Nephron (organoid): ENCODE data around the gene PACSIN2.
"Not testable (repeated sequence)": the region's sequence is repeated elsewhere in the genome, so short reads cannot be mapped to it uniquely, and the experiment has no call there.

ENCODE experiments used
- H3K27ac Mint-ChIP-seq, 3 experiments: 2 replicates each; pipeline ENCODE4 v1.8.0; 2020; ENCODE audit warnings: mixed read lengths in 3 of 3, mild to moderate bottlenecking in 2 of 3, moderate library complexity in 1 of 3
- H3K27me3 Mint-ChIP-seq: 2 replicates; pipeline ENCODE4 v1.8.0; 2021; ENCODE audit warnings: low read depth, mild to moderate bottlenecking, moderate library complexity, mixed read lengths
- H3K36me3 Mint-ChIP-seq: 2 replicates; pipeline ENCODE4 v1.8.0; 2020; ENCODE audit warnings: low read depth, mixed read lengths
- H3K4me1 Mint-ChIP-seq: 2 replicates; pipeline ENCODE4 v1.8.0; 2020; ENCODE audit warnings: mixed read lengths
- H3K4me3 Mint-ChIP-seq, 3 experiments: 2 replicates each; pipeline ENCODE4 v1.8.0; 2020; ENCODE audit warnings: mild to moderate bottlenecking in 3 of 3, mixed read lengths in 3 of 3, moderate library complexity in 2 of 3
- H3K9me3 Mint-ChIP-seq: 2 replicates; pipeline ENCODE4 v1.8.0; 2020; ENCODE audit warnings: mixed read lengths
- TF ChIP-seq, protein P1 (sequence below), 3 experiments: fragments of 200-600 bp; sonication (generic); IDR thresholded peaks; one replicate each; pipeline ENCODE4 v1.5.0; 2021; ENCODE audit warnings: antibody characterized with exemption in 3 of 3; ENCODE audit not compliant: unreplicated experiment in 3 of 3

PACSIN2 gene

GRCh38 chr22:42976217-42976933 lies 38.6 kb downstream of the PACSIN2 start:
- peaks cover 42% of the 10 kb centered on the region for H3K4me1 Mint-ChIP-seq
- H3K4me3 Mint-ChIP-seq = no peak overlapping the region
- H3K9me3 Mint-ChIP-seq = peaks cover 3% of the 10 kb centered on the region
- TF ChIP-seq, protein P1, sequence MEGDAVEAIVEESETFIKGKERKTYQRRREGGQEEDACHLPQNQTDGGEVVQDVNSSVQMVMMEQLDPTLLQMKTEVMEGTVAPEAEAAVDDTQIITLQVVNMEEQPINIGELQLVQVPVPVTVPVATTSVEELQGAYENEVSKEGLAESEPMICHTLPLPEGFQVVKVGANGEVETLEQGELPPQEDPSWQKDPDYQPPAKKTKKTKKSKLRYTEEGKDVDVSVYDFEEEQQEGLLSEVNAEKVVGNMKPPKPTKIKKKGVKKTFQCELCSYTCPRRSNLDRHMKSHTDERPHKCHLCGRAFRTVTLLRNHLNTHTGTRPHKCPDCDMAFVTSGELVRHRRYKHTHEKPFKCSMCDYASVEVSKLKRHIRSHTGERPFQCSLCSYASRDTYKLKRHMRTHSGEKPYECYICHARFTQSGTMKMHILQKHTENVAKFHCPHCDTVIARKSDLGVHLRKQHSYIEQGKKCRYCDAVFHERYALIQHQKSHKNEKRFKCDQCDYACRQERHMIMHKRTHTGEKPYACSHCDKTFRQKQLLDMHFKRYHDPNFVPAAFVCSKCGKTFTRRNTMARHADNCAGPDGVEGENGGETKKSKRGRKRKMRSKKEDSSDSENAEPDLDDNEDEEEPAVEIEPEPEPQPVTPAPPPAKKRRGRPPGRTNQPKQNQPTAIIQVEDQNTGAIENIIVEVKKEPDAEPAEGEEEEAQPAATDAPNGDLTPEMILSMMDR (IDR thresholded peaks at IDR 0.05; ENCODE audit: unreplicated experiment in 3 of 3) = no peak
- H3K27me3 Mint-ChIP-seq = no peaks in the 10 kb centered on the region
- peaks cover 10% of the 10 kb centered on the region for H3K36me3 Mint-ChIP-seq
- no peak overlapping the region for H3K27ac Mint-ChIP-seq

GRCh38 chr22:42974223-42974622 lies 40.7 kb downstream of the PACSIN2 start:
- TF ChIP-seq, protein P1 (IDR thresholded peaks at IDR 0.05; ENCODE audit: unreplicated experiment in 3 of 3) = no peak
- H3K27me3 Mint-ChIP-seq = no peaks in the 10 kb centered on the region
- no peak overlapping the region for H3K27ac Mint-ChIP-seq
- no peak overlapping the region for H3K4me3 Mint-ChIP-seq
- H3K36me3 Mint-ChIP-seq = peaks cover 29% of the 10 kb centered on the region
- H3K4me1 Mint-ChIP-seq = peaks cover 36% of the 10 kb centered on the region
- peaks cover 3% of the 10 kb centered on the region for H3K9me3 Mint-ChIP-seq

GRCh38 chr22:42973536-42973881 lies 41.4 kb downstream of the PACSIN2 start:
- H3K9me3 Mint-ChIP-seq = peaks cover 3% of the 10 kb centered on the region
- no peak overlapping the region for H3K27ac Mint-ChIP-seq
- H3K4me3 Mint-ChIP-seq = no peak overlapping the region
- H3K27me3 Mint-ChIP-seq = no peaks in the 10 kb centered on the region
- TF ChIP-seq, protein P1 (IDR thresholded peaks at IDR 0.05; ENCODE audit: unreplicated experiment in 3 of 3) = no peak
- peaks cover 35% of the 10 kb centered on the region for H3K36me3 Mint-ChIP-seq
- H3K4me1 Mint-ChIP-seq = peaks cover 30% of the 10 kb centered on the region

GRCh38 chr22:42972649-42973535 lies 42.1 kb downstream of the PACSIN2 start:
- no peak overlapping the region for H3K4me3 Mint-ChIP-seq
- H3K36me3 Mint-ChIP-seq = peaks cover 41% of the 10 kb centered on the region
- H3K27ac Mint-ChIP-seq = no peak overlapping the region
- H3K9me3 Mint-ChIP-seq = peaks cover 3% of the 10 kb centered on the region
- TF ChIP-seq, protein P1 (IDR thresholded peaks at IDR 0.05; ENCODE audit: unreplicated experiment in 3 of 3) = no peak
- H3K27me3 Mint-ChIP-seq = no peaks in the 10 kb centered on the region
- H3K4me1 Mint-ChIP-seq = peaks cover 30% of the 10 kb centered on the region

- H3K27ac Mint-ChIP-seq, H3K9me3 Mint-ChIP-seq, H3K27me3 Mint-ChIP-seq, H3K4me3 Mint-ChIP-seq: not testable (repeated sequence)
- H3K36me3 Mint-ChIP-seq = peaks cover 51% of the 10 kb centered on the region
- H3K4me1 Mint-ChIP-seq = peaks cover 36% of the 10 kb centered on the region
Measured at GRCh38 chr22:42971473-42971860, 43.5 kb downstream of the PACSIN2 start.

DNA sequence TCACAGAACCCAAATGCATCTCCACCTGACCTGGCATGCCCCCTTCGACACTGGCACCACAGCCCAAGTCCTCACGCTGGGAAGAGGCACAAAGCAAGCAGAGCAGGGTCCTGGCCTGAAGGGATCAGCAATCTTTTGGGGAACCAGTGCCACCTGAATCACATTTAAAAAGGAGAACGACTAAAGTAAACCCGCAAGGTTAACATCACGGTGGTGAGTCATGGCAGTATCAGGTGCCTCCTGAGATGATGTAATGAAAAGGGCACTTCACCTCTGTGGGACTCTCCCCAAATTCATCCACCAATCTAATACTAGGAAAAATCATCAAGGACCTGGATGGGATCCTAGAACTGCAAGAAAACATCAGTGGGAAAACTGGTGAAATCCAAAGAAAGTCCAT lies 44.9 kb downstream of the PACSIN2 start:
- Mint-ChIP-seq H3K27ac (no peak overlapping the region), H3K4me1 (peaks cover 44% of the 10 kb centered on the region), H3K36me3 (peaks cover 55% of the 10 kb centered on the region), H3K9me3 (peaks cover 3% of the 10 kb centered on the region), H3K4me3 (no peak overlapping the region), H3K27me3 (no peaks in the 10 kb centered on the region)
- TF ChIP-seq, protein P1 (IDR thresholded peaks at IDR 0.05; ENCODE audit: unreplicated experiment in 3 of 3) = no peak
